Effector memory CD8-positive, alpha-beta T cell (primary cell): ENCODE results near the gene TPBGL.
A peak's percentile ranks its signal among the peaks of the same experiment; 100 is the strongest.
"Not testable (repeated sequence)": the region's sequence is repeated elsewhere in the genome, so short reads cannot be mapped to it uniquely, and the experiment has no call there.

ENCODE experiments used
- ATAC-seq: fragments of 150-1000 bp; cut with Tn5 transposase; replicated peaks from 2 replicates; pipeline ENCODE4 v1.10.0; 2021; ENCODE audit warnings: mild to moderate bottlenecking, moderate library complexity
- DNase-seq, 3 experiments: peaks; one replicate each; pipeline ENCODE4 v3.0.0; 2021
- H3K27ac Mint-ChIP-seq, 2 donors: one replicate each; pipeline ENCODE4 v1.8.0; 2022; ENCODE audit warnings: mild to moderate bottlenecking in 2 of 2, mixed read lengths in 2 of 2, moderate library complexity in 2 of 2
- H3K27me3 Mint-ChIP-seq, 2 donors: one replicate each; pipeline ENCODE4 v1.8.0; 2022; ENCODE audit warnings: mixed read lengths in 2 of 2
- H3K36me3 Mint-ChIP-seq: one replicate; pipeline ENCODE4 v1.8.0; 2022; ENCODE audit warnings: mild to moderate bottlenecking, moderate library complexity, mixed read lengths; ENCODE audit not compliant: insufficient read depth
- H3K4me1 Mint-ChIP-seq, 2 donors: one replicate each; pipeline ENCODE4 v1.8.0; 2022; ENCODE audit warnings: low read depth in 2 of 2, mixed read lengths in 2 of 2
- H3K4me3 Mint-ChIP-seq, 2 donors: one replicate each; pipeline ENCODE4 v1.8.0; 2022; ENCODE audit warnings: mild to moderate bottlenecking in 2 of 2, mixed read lengths in 2 of 2, moderate library complexity in 2 of 2
- H3K9me3 Mint-ChIP-seq, 2 donors: one replicate each; pipeline ENCODE4 v1.8.0; 2022; ENCODE audit warnings: mixed read lengths in 2 of 2

TPBGL gene

DNA sequence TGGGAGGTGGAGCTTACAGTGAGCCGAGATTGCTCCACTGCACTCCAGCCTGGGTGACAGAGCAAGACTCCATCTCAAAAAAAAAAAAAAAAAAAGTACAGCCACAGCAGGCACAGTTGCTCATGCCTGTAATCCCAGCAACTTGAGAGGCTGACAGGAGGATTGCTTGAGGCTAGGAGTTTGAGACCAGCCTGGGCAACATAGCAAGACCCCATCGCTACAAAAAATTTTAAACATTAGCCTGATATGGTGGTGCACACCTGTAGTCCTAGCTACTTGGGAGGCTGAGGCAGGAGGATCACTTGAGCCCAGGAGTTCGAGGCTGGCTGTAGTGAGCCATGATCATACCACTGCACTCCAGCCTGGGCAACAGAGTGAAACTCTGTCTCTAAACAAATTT lies 34.1 kb downstream of the TPBGL start:
- Mint-ChIP-seq H3K4me3 (peak overlapping the region in 1 of 2 donors; percentile 31), H3K27ac (peak overlapping the region; percentile 96 to 99), H3K4me1 (peaks cover 40 to 52% of the 10 kb centered on the region in 2 donors)
- H3K27me3 Mint-ChIP-seq, H3K9me3 Mint-ChIP-seq, ATAC-seq, DNase-seq, H3K36me3 Mint-ChIP-seq: not testable (repeated sequence)

DNA sequence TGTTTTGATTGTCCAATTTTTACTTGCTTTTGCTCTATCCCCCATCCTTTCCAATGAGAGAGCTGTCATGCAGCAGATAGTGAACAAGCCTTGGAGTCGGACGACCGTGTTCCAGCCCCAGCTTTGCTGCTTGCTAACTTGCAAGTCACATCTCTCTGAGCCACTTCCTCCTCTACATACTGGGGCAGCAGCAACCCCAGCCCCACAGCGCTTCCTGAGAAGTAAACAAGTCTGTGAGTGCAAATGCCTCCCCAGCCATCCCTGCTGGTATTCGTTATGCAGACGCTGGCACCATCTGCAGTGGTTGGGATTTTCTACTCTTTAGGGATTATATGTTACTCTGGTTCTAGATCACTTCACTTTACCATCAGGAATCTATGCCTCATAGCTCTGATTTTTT lies 35.0 kb downstream of the TPBGL start:
- Mint-ChIP-seq H3K9me3 (no peaks in the 10 kb centered on the region), H3K4me3 (peak overlapping the region; percentile 79 to 83), H3K27ac (peak overlapping the region; percentile 96 to 99), H3K36me3 (peaks cover 8% of the 10 kb centered on the region), H3K27me3 (no peaks in the 10 kb centered on the region), H3K4me1 (peaks cover 45 to 56% of the 10 kb centered on the region in 2 donors)
- ATAC-seq (peak; percentile 97), DNase-seq (peak; percentile 58 to 69 (median 58))

DNA sequence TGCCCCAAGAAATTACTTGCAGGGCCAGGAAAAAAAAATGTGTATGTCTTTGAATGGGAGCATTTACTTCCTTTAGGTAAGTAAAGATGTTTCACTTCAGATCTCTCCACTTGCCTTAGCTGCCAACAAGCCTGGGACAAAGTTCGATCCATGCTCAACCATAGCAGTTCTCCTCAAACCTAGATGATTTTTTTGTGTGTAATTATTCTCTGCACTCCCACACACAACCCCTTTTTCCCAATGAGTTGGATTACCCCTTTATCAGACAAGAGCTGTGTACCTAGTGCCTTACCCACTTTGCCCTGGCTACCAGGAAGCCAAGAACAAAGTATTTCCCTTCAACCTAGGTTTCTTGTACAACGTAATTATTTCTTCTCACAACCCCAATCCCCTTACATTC lies 35.6 kb downstream of the TPBGL start:
- Mint-ChIP-seq H3K27ac (peak overlapping the region; percentile 96 to 99), H3K4me1 (peaks cover 45 to 52% of the 10 kb centered on the region in 2 donors), H3K27me3 (no peaks in the 10 kb centered on the region), H3K9me3 (no peaks in the 10 kb centered on the region), H3K4me3 (peak overlapping the region; percentile 79 to 83), H3K36me3 (peaks cover 8% of the 10 kb centered on the region)
- no peak for DNase-seq
- no peak for ATAC-seq

DNA sequence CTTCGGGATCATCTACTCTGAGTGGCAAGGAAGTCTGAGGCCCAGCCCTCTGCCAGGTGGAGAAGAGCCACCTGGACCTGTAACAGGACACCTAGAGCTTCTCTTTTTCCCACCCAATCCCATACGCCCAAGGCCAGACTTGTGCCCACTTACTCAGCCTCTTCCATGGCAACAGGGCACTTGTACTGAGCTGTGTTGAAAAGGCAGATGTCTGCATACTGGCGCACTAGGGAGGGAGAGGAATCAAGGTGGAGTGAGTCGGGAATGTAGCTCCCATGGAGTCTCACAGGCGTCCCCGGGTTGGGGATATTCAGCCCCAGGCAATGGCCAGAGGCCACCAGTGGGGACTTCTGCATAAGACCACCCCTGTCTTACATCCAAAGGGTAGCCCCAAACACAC lies 36.1 kb downstream of the TPBGL start:
- no peak for ATAC-seq
- peaks cover 41 to 48% of the 10 kb centered on the region in 2 donors for H3K4me1 Mint-ChIP-seq
- no peak for DNase-seq
- H3K36me3 Mint-ChIP-seq = peaks cover 8% of the 10 kb centered on the region
- no peaks in the 10 kb centered on the region for H3K9me3 Mint-ChIP-seq
- H3K27ac Mint-ChIP-seq = peak overlapping the region; percentile 96 to 99
- H3K4me3 Mint-ChIP-seq = peak overlapping the region; percentile 79 to 83
- no peaks in the 10 kb centered on the region for H3K27me3 Mint-ChIP-seq

DNA sequence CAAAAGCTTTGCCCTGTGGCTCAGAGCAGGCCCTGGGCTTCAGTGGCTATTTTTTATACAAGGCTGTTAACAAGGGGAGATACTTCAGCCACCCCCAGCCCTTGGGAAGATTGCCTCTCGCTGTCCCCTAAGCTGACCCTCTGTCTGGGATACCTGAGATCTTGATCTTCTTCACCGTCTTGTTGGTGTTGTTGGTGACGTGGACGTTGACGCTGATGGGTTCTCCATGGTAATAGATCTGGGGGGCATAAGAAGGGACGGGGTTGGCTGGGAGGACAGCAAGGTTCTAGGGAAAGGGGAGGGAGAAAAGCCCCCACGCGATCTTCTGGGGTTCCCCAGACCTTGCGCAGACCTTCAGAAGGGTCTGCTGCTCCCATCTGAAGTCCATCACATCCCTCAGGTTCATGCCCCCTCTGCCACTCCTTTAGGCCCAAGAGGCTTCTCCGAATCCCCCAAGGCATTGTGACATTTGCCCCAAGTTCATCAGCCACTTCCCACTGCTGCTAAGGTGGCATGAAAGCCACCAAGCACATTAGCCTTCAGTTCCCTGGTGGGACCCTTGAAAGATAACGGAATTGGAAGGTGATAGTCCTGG lies 36.7 kb downstream of the TPBGL start:
- peaks cover 41 to 44% of the 10 kb centered on the region in 2 donors for H3K4me1 Mint-ChIP-seq
- H3K9me3 Mint-ChIP-seq = no peaks in the 10 kb centered on the region
- peak overlapping the region; percentile 19 to 44 for H3K4me3 Mint-ChIP-seq
- H3K27ac Mint-ChIP-seq = peak overlapping the region; percentile 96 to 99
- peaks cover 8% of the 10 kb centered on the region for H3K36me3 Mint-ChIP-seq
- ATAC-seq (no peak), DNase-seq (no peak)
- no peaks in the 10 kb centered on the region for H3K27me3 Mint-ChIP-seq

DNA sequence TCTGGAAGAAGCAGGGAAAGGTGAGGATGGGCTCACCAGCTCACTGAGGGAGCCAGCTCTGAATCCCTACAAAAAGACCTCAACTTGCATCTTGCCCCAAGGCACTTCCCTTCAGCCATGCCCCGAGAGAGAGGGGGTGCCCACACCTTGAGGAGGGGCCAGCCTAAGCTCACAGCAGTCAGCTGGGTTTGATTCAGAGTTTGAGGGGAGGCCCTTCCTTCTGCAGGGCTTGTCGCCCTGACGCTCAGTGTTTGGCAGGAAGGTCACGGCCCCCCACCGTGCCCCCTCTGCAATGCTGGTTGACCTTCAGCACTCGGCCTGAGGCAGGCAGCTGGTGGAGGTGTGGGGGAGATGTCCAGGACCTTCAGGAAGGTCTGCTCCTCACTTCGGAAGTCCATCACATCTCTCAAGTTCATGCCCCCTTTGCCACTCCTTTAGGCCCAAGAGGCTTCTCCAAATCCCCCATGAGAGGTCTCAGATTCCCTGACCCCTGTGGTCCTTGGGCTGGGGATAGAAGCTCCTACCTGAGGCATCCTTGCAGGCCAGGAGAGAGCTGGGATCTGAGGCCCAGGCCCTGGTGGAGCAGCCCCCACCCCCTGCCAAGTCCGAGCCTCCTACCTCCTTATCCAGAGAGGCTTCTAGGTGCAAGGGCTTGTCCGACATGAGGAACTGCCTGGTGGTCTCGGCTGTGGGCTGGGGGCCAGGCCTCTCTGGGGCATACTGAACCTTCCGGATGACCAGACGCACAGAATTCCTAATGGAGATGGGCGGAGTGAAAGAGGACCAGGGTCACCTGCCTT lies 37.6 kb downstream of the TPBGL start:
- H3K9me3 Mint-ChIP-seq = no peaks in the 10 kb centered on the region
- ATAC-seq (no peak), DNase-seq (no peak)
- H3K4me3 Mint-ChIP-seq = no peak overlapping the region
- peaks cover 3% of the 10 kb centered on the region for H3K36me3 Mint-ChIP-seq
- peak overlapping the region; percentile 96 to 99 for H3K27ac Mint-ChIP-seq
- H3K4me1 Mint-ChIP-seq = peaks cover 38% of the 10 kb centered on the region in 2 donors
- H3K27me3 Mint-ChIP-seq = no peaks in the 10 kb centered on the region

DNA sequence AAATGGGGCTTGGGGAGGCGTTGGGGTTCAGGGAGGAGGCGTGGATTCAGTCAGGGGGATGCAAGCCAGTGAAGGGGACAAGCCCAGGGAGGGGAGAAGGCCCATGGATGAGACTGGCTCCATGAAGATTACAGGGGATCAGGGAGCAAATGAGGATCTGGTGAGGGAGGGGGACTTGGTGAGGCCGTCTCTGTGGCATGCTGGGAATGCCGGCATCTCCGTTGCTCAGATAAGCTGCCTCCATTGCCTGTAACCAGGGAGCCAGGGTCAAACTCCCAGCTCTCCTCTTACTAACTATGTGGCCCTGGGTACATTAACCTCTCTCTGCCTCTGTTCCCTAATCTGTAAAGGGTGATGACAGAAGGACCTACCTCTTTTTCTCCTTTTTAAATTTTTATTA lies 38.7 kb downstream of the TPBGL start:
- H3K9me3 Mint-ChIP-seq = no peaks in the 10 kb centered on the region
- DNase-seq (no peak), ATAC-seq (no peak)
- peaks cover 31 to 33% of the 10 kb centered on the region in 2 donors for H3K4me1 Mint-ChIP-seq
- no peak overlapping the region for H3K4me3 Mint-ChIP-seq
- H3K36me3 Mint-ChIP-seq = peaks cover 5% of the 10 kb centered on the region
- no peaks in the 10 kb centered on the region for H3K27me3 Mint-ChIP-seq
- peak overlapping the region; percentile 84 to 96 for H3K27ac Mint-ChIP-seq

DNA sequence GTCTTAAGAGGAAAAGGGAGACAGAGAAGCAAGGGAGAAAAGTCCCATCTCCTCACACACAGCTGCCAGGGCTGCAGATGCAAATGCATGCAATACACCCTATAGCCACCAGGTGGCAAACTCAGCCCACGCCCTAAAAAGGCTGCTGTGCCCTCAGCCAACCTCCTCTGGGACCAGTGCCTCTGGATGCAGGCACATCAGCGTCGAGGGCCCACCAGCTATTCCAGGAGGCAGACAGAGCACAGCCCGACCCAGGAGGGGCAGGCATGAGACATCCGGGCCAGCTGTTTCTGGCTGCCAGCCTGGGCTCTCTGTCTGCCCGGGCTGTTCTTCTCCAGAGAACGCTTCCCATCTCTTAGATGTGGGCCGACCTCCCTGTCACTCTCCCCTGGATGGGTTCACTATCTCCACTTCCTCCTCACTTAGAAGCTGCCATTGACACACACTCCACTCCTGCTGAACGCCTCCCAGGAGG lies 39.7 kb downstream of the TPBGL start:
- Mint-ChIP-seq H3K27me3 (no peaks in the 10 kb centered on the region), H3K4me1 (peaks cover 29 to 30% of the 10 kb centered on the region in 2 donors), H3K36me3 (peaks cover 6% of the 10 kb centered on the region), H3K4me3 (no peak overlapping the region), H3K27ac (peak overlapping the region; percentile 80 to 86), H3K9me3 (no peaks in the 10 kb centered on the region)
- peak; percentile 50 for ATAC-seq
- DNase-seq = peak; percentile 72 to 77 (median 73)

DNA sequence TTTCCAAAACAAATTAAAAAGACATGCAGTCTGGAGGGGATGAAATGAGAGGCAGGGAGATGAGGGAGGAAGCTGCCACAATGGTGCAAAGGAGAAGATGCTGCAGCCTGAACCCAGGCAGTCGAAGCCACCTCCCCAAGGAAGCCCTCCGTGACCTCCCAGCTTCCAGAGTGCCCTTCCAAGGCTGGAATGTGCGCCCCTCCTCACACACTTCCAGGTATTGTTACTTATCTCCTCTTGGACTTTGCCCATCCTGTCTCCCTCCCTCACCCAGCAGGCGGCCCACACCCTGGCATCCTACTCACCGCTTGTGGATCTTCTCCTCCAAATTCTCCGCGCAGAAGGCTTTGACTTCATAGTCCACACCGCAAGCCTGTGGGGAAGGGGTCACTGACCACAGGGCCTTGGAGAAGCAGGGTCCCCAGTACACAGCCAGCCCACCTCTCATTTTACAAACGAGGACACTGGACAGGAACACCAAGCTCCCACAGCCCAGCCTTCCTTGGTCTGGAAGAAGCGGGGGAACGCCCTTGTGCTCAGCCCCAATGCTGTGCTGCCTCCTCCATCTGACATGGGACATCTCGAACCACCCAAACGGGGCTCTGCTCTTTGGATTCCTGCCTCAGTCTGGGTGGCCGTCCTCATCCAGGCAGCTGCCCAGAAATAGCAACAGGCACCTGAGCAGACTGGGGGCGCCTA lies 40.3 kb downstream of the TPBGL start:
- Mint-ChIP-seq H3K36me3 (peaks cover 6% of the 10 kb centered on the region), H3K9me3 (no peaks in the 10 kb centered on the region), H3K27ac (peak overlapping the region; percentile 53 to 86), H3K4me3 (no peak overlapping the region), H3K4me1 (peaks cover 22 to 23% of the 10 kb centered on the region in 2 donors), H3K27me3 (no peaks in the 10 kb centered on the region)
- ATAC-seq = no peak
- no peak for DNase-seq

DNA sequence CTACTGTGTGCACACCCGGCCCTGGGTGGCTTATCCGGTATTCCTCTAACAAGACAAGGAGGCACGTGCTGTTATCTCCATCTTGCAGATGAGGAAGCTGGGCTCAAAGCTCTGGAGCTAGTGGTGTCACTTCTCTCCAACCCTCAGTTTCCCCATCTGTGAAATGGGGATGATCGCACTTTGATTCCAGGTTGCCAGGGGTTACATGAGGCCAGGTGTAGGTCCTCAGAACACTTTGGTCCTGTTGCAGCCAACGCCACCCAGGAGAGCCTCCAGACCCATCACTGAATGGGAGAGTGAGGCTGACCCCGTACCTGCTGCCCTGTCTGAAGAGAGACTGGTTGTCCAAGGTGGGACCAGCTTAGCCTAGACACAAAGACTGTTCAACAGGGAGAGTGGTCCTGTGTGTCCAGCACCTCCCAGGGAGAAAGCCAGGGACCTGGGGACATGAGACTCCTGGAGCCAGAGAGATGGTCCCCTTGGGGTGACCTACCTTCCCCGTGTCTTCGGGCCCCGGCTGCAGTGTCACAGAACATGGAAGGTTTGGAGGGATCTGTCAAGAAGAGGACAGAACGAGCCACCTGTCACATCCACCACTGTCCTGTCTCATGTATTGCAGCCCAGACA lies 41.0 kb downstream of the TPBGL start:
- Mint-ChIP-seq H3K4me3 (no peak overlapping the region), H3K27ac (peak overlapping the region; percentile 44 to 53), H3K27me3 (no peaks in the 10 kb centered on the region), H3K4me1 (peaks cover 16% of the 10 kb centered on the region in 2 donors), H3K9me3 (no peaks in the 10 kb centered on the region), H3K36me3 (peaks cover 10% of the 10 kb centered on the region)
- ATAC-seq (no peak), DNase-seq (no peak)

DNA sequence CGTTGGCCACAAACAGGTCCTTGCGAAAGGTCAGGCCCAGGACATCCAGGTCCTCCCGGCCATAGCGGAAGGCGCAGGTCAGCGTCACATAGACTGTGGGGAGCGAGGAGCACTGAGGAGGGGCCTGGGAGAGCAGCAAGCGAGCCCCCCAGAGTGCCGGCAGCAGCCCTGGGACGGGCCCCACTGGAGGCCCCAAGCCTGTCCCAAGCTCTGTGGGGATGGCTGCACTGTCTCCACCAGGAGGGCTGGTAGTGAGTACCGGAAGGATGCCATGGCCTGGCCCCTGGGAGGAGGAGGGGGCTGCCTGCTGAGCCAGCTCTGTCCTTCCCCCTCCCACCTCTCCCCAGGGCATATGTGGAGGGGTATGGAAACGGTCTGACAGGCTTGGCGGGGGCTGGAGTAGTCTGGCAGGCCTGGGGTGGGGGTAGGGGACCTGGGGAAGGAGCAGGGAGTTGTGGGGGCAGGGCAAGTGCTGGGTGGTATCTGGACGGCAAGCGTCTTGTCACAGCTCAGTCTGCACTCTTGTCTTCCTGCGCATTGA lies 42.9 kb downstream of the TPBGL start:
- H3K4me1 Mint-ChIP-seq = peaks cover 6 to 8% of the 10 kb centered on the region in 2 donors
- H3K36me3 Mint-ChIP-seq = peaks cover 7% of the 10 kb centered on the region
- no peak overlapping the region for H3K4me3 Mint-ChIP-seq
- ATAC-seq (no peak), DNase-seq (no peak)
- H3K27me3 Mint-ChIP-seq = no peaks in the 10 kb centered on the region
- H3K27ac Mint-ChIP-seq = peak overlapping the region in 1 of 2 donors; percentile 65
- H3K9me3 Mint-ChIP-seq = no peaks in the 10 kb centered on the region

DNA sequence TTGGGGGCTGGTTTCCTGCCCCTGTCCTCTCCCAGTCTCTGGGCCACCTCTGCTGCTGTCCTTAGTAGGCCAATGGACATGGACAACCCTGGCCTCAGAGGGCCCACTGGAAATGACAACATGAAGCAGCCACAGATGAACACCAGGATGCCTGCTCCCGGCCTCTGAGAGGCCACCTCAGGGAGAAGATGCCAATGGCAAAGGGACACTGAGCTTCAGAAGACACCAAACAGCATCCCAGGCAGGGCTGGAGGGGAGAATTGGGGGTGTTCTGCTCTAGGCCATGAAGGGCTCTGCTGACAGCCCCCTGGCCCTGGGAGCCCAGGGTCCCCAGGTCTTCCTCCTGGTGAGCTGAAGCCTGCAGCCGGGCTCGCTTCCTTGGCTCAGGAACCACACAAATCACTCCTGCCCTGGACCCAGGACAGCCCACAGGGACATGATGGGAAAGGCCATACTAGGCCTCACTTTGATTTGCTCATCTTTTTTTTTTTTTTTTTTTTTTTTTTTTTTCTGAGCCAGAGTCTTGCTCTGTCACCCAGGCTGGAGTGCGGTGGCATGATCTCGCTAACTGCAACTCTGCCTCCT lies 45.3 kb downstream of the TPBGL start:
- peaks cover 7% of the 10 kb centered on the region for H3K36me3 Mint-ChIP-seq
- peak overlapping the region; percentile 23 to 54 for H3K27ac Mint-ChIP-seq
- ATAC-seq = no peak

More for the DNA sequence above, 45.3 kb downstream of the TPBGL start:
- Mint-ChIP-seq H3K9me3 (no peaks in the 10 kb centered on the region), H3K4me1 (peaks cover 0 to 3% of the 10 kb centered on the region in 2 donors), H3K27me3 (no peaks in the 10 kb centered on the region), H3K4me3 (no peak overlapping the region)
- DNase-seq = no peak
